ENCODE measurements around the gene VGLL4.
"Not testable (repeated sequence)": the region's sequence is repeated elsewhere in the genome, so short reads cannot be mapped to it uniquely, and the experiment has no call there.

Gene VGLL4

GRCh38 chr3:11607816-11608215, 35.9 kb downstream of the VGLL4 start:
- in situ Hi-C loops (cut with HindIII; ENCODE audit: low sequenced_read_pairs), result no loop called here

- in situ Hi-C loops (cut with HindIII; ENCODE audit: low sequenced_read_pairs), result no loop called here
These were observed 36.8 kb downstream of the VGLL4 start for GRCh38 chr3:11606865-11607440.

- in situ Hi-C loops (cut with HindIII; ENCODE audit: low sequenced_read_pairs), result no loop called here
These were observed 37.5 kb downstream of the VGLL4 start for GRCh38 chr3:11606090-11606784.

GRCh38 chr3:11605398-11605797, 38.3 kb downstream of the VGLL4 start:
- in situ Hi-C loops (cut with HindIII; ENCODE audit: low sequenced_read_pairs), result no loop called here

GRCh38 chr3:11604139-11604892, 39.4 kb downstream of the VGLL4 start:
- in situ Hi-C loops (cut with HindIII; ENCODE audit: low sequenced_read_pairs), result no loop called here

GRCh38 chr3:11603628-11604027, 40.1 kb downstream of the VGLL4 start:
- in situ Hi-C loops (cut with HindIII; ENCODE audit: low sequenced_read_pairs), result no loop called here

GRCh38 chr3:11602886-11603527, 40.7 kb downstream of the VGLL4 start:
- in situ Hi-C loops (cut with HindIII; ENCODE audit: low sequenced_read_pairs), result no loop called here

GRCh38 chr3:11602239-11602840, 41.4 kb downstream of the VGLL4 start:
- in situ Hi-C loops (cut with HindIII; ENCODE audit: low sequenced_read_pairs), result no loop called here

- in situ Hi-C loops (cut with HindIII; ENCODE audit: low sequenced_read_pairs), result no loop called here
These were observed 42.1 kb downstream of the VGLL4 start for GRCh38 chr3:11601446-11602238.

GRCh38 chr3:11600501-11601282, 43.0 kb downstream of the VGLL4 start:
- in situ Hi-C loops (cut with HindIII; ENCODE audit: low sequenced_read_pairs), result no loop called here

- in situ Hi-C loops (cut with HindIII; ENCODE audit: low sequenced_read_pairs), result no loop called here
These were observed 47.3 kb downstream of the VGLL4 start for GRCh38 chr3:11596387-11596786.

- in situ Hi-C loops (cut with HindIII; ENCODE audit: low sequenced_read_pairs), result not testable (repeated sequence)
These were observed 48.7 kb downstream of the VGLL4 start for GRCh38 chr3:11595024-11595423.

- in situ Hi-C loops (cut with HindIII; ENCODE audit: low sequenced_read_pairs), result no loop called here
These were observed 50.2 kb downstream of the VGLL4 start for GRCh38 chr3:11593318-11594034.

GRCh38 chr3:11592445-11593298, 51.0 kb downstream of the VGLL4 start:
- in situ Hi-C loops (cut with HindIII; ENCODE audit: low sequenced_read_pairs), result no loop called here

GRCh38 chr3:11591391-11592282, 52.1 kb downstream of the VGLL4 start:
- in situ Hi-C loops (cut with HindIII; ENCODE audit: low sequenced_read_pairs), result no loop called here

GRCh38 chr3:11591002-11591355, 52.7 kb downstream of the VGLL4 start:
- in situ Hi-C loops (cut with HindIII; ENCODE audit: low sequenced_read_pairs), result no loop called here

- in situ Hi-C loops (cut with HindIII; ENCODE audit: low sequenced_read_pairs), result no loop called here
These were observed 54.0 kb downstream of the VGLL4 start for GRCh38 chr3:11589706-11590105.
